Measurements from ENCODE around the gene MRPL58.
"Not testable (repeated sequence)": the region's sequence is repeated elsewhere in the genome, so short reads cannot be mapped to it uniquely, and the experiment has no call there.

Gene MRPL58

DNA sequence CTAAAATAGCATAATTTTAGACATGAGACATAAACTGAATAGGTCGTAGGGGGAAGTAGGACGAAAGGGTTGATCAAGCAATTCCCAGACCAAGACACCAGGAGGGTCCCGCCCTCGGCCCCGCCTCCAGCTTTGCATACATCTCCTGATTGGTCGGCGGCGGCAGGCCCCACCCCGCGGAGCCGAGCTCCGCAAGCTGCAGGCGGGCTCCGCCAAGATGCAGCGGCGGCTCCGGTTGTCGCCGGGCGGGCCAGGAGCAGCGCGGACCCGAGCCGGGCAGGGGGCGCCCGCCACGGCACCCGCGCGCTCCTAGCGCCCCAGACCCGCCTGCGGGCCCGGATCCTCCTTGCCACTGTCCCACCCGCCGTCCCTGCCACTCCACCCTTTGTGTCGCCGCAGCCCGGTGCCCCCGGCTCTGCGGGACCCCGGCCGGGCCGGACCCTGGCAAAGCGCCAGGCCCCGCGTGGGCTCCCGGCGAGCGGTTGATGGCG lies 25.0 kb upstream of the MRPL58 start, which contains the start of gene CDR2L:
Gene CDR2L (plus strand): TSS at position 215 of the 491 bp plus-strand sequence. CDS start 412 bp downstream, outside the sequence.
- DNase-seq (ENCODE audit: low read depth in 4 of 4, low spot score in 1 of 4): peak; percentile 74 to 92 (median 86)

DNA sequence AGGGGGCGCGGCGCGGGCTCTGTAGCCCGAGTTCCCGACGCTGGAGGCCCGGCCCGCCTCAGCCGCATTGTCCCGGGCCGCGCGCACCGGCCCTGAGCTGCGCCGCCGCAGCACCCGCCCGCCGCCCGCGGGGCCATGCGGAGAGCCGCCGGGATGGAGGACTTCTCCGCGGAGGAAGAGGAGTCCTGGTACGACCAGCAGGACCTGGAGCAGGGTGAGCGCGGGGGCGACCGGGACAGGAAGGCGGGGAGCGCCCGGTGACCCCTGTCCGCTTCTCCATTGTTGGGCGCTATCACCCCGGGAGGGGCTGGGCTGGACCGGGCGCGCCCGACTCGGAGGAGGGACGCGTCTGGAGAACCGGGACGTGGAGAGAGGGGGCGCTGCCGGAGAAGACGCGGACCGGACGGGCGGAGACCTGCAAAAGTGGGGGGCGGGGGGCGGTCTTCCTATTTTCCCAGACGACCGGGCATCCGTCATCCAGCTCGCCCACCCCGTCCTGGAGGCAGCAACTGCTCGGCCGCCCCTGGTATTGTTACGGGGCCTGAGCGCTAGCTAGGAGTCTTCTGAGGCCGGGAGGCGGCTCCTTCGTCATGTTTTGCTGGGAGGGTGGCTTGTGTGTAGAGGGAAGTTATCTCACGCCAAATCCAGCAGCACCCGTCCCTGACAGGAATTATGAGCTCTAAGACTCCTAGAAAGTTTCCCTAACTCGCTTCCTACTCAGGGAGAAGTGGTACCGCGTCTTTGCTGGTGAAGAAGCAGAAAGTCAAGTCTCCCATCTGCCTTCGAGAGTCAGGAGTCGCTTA lies 24.4 kb upstream of the MRPL58 start:
- no peak for DNase-seq (ENCODE audit: low read depth in 4 of 4, low spot score in 1 of 4)

DNA sequence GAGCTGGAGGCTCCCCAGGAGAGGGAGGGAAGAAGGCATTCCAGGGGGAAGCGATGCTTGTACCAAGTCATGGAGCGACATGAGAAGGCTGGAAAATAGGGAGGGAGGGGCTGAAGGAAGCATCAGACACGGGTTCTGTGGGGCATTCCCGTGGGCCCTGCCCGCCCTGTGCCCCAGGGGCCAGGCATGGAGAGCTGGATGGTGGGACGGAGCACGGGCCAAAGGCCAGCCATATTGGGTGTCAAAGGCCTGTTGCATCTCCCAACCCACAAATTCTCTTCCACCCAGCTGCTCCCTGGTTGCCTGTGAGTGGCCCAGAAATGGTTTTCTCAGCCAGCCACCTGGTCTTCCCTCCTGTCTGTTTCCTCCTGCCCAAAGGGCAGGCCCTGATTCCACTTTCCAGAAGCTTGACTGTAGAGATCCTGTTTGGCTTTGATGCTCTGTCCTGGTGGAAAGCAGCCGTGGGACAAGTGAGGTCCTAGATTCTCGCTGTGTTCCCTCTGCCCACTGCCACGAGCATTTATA lies 21.8 kb upstream of the MRPL58 start:
- DNase-seq (ENCODE audit: low read depth in 4 of 4, low spot score in 1 of 4): no peak

DNA sequence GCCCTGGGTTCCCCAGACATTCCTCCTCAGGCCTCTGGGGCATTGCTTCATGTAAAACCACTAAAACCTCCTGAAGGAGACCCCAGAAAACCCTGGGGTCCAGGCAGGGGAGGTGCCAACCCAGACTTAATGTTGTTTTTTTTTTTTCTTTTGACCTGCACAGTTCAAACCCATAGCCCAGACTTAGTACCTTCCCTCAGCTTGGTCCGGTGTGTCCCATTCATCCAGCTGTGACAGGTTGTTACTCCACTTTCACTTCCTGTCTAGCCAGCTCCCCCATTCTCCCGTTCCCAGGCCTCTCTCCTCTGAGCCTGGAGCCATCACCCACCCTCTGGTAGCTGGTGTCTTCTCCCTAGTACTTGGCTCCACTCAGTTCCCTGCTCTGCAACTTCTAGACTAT lies 20.2 kb upstream of the MRPL58 start:
- DNase-seq (ENCODE audit: low read depth in 4 of 4, low spot score in 1 of 4): no peak

DNA sequence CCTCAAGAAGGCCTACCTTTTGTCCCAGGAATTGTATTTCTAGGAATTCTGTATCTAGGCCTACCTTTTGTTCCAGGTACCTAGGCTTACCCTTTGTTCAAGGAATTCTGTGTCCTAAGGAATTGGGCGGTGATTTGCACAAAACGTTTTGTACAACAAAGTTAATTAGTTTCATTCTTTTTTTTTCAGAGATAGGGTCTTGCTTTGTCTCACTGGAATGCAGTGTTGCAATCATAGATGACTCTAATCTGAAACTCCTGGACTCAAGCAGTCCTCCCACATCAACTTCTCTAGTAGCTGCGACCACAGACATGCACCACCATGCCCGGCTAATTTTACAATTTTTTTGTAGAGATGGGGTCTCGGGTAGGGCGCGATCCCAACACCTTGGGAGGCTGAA lies 18.0 kb upstream of the MRPL58 start:
- DNase-seq (ENCODE audit: low read depth in 4 of 4, low spot score in 1 of 4): no peak

DNA sequence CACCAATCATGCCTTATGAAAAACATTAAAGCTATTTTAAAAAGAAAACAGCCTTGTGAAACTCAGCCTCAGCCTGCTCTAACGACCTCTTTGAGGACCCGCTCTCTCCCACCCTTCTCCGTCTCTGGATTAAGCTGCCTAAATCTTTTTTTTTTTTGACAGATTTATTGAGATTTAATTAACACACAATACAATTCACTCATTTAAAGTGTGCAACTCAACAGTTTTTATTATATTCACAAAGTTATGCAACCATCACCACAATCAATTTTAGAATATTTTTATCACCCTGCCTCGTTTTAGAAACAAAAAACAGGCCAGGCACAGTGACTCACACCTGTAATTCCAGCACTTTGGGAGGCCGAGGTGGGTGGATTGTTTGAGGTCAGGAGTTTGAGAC lies 16.6 kb upstream of the MRPL58 start:
- no peak for DNase-seq (ENCODE audit: low read depth in 4 of 4, low spot score in 1 of 4)

DNA sequence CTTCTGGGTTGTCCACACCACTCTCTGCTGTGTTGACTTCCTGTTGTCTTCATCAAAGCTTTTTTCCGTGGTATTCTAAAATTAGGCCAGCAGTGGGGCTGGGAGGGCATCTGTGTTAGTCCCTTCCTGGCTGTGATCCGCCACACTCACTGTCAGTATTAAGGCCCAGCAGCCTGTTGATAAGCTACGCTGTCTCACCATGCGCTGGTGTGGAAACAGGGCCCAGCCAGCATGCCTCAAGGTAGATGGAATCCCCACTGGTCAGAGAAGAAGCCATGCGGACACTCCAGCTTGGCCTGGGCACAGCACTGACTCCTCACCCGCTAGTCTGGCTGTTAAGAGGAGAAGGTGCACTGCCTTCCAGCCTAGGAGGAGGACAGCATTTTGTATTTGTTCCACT lies 13.7 kb upstream of the MRPL58 start:
- no peak for DNase-seq (ENCODE audit: low read depth in 4 of 4, low spot score in 1 of 4)

DNA sequence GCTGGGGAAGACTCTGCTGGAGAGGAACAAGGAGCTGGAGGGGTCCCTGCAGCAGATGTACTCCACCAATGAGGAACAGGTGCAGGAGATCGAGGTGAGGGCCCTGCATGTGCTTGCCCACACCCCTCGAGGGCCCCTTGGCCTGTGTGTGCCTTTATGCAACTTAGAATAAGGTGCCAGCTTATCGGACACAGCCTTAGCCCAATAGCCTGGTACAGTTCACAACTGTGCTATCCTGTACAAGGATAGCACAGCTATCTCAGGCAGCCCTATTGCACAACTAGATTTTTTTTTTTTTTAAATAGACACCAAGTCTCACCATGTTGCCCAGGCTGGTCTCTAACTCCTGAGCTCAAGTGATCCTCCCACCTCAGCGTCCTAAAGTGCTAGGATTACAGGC lies 12.9 kb upstream of the MRPL58 start:
- no peak for DNase-seq (ENCODE audit: low read depth in 4 of 4, low spot score in 1 of 4)

DNA sequence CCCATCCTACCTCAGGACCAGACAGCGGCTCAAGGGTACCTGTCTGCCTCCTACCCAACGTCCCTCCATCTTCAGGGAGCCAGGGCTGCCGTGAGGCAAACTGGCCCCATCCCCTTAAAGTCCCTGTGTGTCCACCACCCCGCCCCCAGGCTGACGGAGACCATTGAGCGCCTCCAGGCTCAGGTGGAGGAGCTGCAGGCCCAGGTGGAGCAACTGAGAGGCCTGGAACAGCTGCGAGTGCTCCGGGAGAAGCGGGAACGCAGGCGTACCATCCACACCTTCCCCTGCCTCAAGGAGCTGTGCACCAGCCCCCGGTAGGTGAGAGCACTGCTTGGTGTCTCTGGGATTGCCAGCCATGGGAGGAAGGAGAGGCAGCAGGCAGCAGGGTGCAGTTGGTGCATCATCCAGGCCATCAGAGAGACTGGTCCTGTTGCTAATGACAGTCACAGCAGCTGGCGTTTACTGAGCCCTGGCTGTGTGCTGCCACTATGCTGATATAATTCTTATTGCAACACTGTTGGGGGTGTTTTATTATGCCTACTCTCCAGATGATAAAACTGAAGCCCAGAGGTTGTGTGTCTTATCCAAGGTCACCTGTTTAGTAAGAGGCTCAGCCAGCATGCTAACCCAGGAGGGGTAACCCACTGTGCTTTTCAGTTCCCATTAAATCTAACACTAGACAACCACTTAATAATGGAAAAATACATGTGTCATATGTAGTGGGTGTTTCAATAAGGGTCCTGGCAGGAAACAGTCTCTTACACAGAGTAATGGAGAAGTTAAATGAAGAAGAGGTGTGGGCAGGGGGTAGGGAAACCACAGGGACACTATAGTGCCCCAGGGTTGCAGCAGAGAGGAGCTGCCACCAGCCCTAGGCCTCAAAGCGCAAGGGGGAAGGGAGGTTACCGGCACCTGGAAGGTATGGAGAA lies 10.3 kb upstream of the MRPL58 start:
- no peak for DNase-seq (ENCODE audit: low read depth in 4 of 4, low spot score in 1 of 4)

DNA sequence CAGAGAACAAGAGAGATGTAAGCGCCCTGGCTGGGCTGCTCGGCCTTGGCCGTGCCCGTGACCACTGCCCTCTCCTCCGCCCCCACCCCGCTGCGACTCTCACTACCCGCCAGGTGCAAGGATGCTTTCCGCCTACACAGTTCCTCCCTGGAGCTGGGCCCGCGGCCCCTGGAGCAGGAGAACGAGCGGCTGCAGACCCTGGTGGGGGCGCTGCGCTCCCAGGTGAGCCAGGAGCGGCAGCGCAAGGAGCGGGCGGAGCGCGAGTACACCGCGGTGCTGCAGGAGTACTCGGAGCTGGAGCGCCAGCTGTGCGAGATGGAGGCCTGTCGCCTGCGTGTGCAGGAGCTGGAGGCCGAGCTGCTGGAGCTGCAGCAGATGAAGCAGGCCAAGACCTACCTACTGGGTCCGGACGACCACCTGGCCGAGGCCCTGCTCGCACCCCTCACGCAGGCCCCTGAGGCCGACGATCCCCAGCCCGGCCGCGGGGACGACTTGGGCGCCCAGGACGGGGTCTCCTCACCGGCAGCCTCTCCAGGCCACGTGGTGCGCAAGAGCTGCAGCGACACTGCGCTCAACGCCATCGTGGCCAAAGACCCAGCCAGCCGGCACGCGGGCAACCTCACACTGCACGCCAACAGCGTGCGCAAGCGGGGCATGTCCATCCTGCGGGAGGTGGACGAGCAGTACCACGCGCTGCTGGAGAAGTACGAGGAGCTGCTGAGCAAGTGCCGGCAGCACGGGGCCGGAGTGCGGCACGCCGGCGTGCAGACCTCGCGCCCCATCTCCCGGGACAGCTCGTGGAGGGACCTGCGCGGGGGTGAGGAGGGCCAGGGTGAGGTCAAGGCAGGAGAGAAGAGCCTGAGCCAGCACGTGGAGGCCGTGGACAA lies 9.2 kb upstream of the MRPL58 start:
- no peak for DNase-seq (ENCODE audit: low read depth in 4 of 4, low spot score in 1 of 4)

DNA sequence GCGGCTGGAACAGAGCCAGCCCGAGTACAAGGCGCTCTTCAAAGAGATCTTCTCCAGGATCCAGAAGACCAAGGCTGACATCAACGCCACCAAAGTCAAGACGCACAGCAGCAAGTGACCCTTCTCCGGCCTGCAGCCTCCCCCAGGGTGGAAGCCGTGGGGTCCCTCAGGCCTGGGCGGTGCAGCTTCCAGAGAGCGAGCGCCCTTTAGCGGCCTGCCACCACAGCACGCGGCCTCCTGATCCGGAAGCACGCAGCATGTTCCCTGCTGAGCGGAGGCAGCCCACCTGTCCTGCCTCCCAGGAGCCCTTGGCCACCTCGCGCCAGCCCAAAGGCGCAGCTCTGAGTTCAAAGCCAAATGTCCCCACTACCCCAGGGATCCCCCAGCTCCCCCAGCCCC lies 8.5 kb upstream of the MRPL58 start:
- no peak for DNase-seq (ENCODE audit: low read depth in 4 of 4, low spot score in 1 of 4)

DNA sequence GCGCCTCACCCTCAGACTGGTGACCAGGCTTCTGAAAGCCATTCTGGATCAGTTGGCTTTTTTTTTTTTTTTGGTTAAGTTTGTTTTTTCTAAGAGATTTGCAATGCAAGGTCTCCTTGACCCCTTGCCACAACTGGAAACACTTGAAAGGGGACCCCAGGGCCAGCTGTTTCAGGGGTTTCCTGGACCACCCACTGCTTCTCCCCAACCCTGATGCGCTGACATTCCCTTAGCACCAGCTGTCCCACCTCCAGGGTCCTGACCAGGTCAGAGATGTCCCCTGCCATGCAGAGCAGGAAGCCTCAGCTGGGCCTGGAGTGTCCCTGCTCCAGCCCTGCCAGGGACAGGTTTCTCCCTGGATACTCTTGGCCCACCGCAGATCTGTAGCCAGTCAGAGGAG lies 8.1 kb upstream of the MRPL58 start:
- no peak for DNase-seq (ENCODE audit: low read depth in 4 of 4, low spot score in 1 of 4)

DNA sequence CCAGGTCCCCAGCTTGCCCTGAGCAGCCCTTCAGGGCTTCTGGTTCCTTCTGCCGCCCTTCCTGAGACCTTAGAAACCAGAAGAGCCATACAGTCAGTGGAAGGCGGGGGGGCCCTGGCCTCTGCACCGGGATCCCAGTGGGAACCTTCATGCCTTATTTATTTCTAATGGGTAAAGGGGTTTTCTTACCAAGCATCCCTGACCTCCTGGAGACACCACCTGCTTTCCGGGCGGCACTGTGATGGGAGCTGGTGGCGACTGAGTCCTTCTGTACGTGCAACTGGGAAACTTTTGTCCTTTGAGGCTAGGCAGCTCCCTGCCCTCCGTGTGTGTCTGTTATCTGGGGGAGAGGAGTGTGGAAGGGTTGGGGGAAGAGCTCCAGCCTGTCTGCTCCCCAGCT lies 7.2 kb upstream of the MRPL58 start:
- DNase-seq (ENCODE audit: low read depth in 4 of 4, low spot score in 1 of 4): no peak

DNA sequence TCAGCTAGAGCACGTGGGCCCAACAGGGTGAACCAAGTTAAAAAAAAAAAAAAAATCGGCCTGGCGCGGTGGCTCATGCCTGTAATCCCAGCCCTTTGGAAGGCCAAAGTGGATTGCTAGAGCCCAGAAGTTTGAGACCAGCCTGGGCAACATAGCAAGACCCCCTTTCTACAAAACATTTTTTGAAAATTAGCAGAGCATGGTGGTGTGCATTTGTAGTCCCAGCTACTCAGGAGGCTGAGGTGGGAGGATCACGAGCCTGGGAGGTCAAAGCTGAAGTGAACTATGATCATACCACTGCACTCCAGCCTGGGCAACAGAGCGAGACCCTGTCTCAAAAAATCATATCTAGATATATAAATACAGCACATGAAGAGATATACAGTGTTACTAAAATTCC lies 6.4 kb upstream of the MRPL58 start:
- not testable (repeated sequence) for DNase-seq (ENCODE audit: low read depth in 4 of 4, low spot score in 1 of 4)

DNA sequence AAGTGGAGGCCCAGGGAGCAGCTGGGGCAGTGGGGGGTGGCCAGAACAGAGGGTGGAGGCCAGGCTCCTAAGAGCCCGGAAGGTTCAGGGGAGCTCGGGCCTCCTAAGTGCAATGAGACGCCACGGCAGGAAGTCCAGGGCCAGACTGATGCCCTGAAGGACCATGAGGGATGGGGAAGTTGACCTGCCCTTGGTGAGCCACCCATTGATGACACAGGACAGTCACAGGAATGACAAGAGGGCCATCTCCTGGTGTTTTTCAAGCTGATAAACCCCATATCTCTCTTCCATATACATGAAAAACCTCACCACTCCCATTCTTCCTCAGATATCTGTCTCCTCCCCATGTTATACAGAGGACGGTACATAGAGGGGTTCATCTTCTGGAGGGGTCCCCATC lies 5.8 kb upstream of the MRPL58 start:
- no peak for DNase-seq (ENCODE audit: low read depth in 4 of 4, low spot score in 1 of 4)

DNA sequence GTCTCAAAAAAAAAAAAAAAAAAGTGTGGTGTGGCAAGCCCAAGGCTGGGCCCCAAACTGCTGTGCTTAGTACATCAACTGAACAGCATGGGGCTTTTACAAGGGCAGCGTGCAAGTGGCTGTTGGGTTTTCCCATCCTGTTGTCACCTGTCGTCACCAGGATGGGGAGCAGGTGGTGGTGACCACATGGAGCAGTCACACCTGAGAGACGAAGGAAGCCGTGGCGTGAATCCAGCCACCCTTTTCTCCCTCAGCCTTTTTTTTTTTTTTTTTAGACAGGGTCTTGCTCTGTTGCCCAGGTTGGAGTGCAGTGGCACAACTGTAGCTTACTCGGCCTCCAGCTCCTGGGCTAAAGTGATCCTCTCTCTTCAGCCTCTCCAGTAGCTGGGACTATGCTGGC lies 4.1 kb upstream of the MRPL58 start:
- no peak for DNase-seq (ENCODE audit: low read depth in 4 of 4, low spot score in 1 of 4)

DNA sequence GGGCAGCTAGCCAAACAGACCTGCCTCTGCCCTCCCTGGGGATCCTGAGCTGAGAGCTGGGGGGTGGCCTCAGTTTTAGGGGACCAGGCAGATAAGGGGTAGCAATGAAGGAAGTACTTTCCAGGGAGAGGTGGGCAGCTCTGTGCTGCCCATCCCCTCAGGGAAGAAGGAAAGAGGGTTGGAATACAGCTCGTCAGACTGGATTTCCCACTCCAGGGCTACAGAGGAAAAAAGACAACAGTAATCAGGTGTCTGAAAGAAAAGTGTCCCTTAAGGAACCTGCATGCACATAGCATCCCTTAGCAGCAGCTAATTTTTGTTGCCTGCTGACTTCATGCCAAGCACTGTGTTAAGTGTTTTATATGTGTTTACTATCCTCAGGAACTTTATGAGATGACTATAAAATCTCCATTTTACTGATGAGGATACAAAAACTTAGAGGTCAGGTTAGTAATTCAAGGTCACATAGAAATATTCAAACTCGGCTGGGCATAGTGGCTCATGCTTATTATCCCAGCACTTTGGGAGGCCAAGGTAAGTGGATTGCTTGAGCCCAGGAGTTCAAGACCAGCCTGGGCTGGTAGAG lies 3.2 kb upstream of the MRPL58 start:
- no peak for DNase-seq (ENCODE audit: low read depth in 4 of 4, low spot score in 1 of 4)

DNA sequence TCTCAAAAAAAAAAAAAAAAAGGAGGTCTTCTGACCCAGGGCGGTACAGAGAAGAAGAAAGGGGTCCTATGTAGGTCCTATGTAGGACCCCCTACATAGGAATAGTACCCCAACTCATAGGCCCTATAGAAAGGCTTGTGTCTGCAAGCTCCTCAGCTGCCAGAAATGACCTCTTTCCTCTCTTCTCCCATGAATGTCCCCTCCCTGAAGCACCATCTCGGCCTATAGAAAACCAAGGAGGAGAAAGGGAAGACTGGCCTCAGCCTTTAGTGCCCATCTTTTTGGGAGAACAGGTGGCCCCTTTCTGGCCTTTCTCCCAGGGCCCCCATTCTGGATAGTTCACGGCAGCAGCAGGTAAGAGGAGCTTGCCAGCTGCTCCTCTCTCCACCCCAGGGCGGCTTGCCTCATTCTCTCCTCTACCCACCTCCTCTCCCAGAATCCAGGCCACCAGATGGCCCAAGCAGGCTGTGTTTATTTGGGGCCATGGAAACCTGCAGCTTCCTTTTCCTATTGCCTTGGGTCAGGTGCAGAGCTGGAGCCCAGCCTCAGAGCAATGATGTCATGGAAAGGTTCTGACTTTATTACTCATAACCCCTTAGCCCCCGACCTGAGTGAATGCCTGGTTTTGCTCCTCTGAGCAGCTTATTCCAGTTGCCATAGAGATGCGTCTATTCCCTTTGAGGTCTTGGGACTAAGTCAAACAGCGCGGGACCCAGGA lies 1.6 kb upstream of the MRPL58 start:
- DNase-seq (ENCODE audit: low read depth in 4 of 4, low spot score in 1 of 4): no peak

DNA sequence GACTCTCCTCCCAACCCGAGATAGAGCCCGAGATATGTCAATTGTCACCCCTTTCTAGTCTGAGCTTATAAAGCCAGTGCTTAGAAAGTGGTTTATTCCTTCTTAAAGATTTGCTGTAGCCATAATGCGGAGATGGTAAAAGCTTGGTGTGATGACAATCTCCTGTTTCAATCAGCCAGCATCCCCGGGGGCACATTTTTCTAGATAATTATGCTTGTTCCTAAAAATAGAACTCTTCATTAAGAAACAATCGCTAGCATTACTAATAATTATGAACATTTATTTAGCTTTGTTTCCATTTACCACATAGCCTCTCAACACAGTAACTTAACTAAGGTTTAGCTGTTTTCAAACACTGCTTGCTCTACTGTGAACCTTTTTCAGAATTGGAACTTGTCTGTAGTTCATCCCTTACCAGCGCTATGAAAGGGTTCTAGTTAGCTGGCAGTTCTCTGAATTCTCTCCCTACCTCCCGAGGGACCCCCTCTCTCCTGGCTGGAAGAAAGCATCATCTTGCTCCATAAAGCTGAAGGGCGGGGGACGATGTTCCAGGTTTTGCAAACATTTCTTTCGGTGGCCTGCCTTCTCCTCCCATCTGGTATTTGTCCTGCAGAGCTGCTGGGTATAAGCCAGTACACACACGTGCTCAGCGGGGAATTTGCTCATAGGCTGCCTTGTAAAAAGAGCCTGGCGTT lies 922 bp upstream of the MRPL58 start:
- DNase-seq (ENCODE audit: low read depth in 4 of 4, low spot score in 1 of 4): no peak

DNA sequence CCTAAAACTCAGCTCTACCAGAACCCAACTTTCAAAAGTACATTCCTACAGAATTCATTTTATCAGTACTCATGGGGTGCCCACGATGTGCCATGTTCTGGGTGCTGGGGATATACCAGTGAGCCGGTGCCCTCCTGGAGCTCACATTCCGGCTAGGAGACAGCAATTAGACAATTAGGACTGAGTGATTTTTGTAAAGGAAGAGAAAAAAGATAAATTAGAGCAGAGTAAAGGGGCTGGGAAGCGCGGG lies 449 bp upstream of the MRPL58 start:
- no peak for DNase-seq (ENCODE audit: low read depth in 4 of 4, low spot score in 1 of 4)
